ENCODE results near the gene STYXL2.

Gene STYXL2

DNA sequence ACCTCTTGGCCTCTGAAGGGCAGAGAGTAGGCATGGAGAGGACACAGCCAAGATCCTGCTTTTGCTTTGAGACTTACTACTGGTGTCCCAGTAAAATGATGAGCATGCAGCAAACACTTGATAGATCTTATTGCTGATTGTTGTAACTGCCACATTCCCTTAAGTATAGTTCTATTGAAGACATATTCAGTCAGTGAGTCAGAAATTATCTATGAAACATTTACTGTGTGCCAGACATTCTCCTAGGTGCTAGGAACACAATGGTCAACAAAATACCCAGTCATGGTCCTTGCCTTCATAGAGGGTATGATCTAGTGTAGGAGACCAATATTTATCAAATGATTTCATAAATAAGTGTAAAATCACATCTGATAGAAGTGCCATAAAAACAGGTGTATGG lies 13.6 kb downstream of the STYXL2 start:
- no peak for DNase-seq (ENCODE audit: low read depth in 2 of 2)

DNA sequence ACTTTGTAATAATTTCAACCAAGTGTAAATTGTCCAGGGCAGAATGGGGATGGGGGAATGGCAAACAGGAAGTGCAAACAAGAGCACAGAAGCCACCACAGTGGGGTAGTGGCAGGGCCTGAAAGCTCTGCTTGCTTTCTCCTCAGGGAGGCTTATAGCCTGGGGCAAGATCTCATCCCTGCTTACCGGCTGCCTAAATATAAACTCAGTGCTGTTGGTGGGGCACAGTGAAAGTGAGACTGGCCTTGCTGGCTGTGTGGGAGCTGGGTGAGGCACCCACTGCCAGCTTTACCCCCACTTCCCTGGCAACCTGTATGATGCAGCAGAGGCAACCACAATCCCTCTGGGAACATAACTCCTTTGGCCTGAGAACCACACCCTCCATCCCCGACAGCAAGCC lies 15.2 kb downstream of the STYXL2 start:
- DNase-seq (ENCODE audit: low read depth in 2 of 2), result no peak

DNA sequence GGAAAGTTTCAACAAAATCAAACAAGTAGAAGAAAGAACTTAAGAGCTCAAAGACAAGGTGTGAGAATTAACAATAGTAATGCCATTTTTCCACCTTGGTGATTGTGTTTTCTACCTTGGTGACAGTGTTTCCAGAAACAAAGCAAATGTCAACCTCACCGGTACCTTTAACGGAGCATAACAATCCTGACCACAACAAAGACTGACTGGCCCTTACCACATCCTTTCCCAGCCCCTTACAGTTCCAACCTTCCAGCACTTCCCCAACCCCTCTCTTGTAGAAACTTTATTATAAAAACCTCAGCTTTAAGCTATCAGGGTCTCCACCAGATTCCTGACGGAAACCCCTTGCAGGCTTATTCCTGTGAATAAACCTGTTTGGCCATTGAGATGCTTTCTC lies 16.7 kb downstream of the STYXL2 start:
- no peak for DNase-seq (ENCODE audit: low read depth in 2 of 2)

DNA sequence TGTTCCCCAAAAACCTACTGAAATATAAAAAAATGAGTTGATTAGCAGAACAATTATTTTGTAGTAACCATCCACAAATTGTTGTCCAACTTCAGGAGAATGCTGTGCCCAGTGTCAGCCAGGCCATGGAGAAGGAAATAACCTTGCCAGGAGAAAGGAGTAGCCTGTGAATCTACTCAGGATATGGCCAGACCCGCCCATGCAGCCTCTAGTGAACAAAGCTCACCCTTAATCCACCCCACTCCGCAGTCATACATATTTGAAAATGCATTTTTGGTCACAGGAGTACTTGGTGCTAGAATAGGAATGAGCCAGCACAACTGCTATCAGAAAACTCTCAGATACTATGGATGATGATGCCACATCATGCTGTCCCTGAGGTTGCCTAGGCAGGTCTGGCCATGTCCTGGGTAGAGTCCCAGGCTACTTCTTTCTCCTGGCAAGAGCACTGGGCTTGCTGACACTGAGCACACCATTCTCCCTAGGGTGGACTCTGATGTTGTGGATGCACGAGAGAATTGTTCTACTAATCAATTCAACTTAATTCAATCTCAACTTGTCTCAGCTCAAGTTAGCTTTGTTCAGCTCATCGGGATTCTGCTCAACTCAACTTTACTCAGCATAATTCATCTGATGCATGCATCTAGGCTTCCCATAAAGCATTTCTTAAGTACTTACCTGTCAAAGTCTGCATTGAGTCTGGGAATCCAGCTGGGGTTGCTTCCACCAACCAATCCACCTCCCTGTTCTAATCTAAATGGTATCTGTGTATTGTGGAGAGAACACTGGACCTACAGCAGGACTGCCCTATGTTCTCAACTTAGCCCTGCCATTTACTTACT lies 18.2 kb downstream of the STYXL2 start:
- no peak for DNase-seq (ENCODE audit: low read depth in 2 of 2)

DNA sequence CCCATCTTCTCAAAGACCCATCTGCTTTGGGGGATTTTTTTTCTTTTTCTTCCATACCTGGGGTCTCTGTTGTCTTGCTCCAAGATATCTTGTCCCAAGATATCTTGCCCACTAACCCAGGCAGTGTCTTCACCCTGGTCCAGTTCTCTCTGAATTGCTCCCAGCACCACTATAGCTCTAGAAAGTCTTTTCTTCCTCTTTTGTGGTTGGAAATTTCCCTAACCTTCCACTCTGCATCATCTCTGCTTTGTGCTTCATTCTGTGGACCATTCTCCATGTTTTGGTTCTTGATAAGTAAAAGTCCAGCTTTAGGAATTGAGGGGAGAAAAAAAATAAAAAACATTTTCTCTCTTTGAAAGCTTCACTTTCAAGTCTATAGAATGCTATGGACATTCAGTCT lies 20.9 kb downstream of the STYXL2 start:
- DNase-seq (ENCODE audit: low read depth in 2 of 2), result no peak

DNA sequence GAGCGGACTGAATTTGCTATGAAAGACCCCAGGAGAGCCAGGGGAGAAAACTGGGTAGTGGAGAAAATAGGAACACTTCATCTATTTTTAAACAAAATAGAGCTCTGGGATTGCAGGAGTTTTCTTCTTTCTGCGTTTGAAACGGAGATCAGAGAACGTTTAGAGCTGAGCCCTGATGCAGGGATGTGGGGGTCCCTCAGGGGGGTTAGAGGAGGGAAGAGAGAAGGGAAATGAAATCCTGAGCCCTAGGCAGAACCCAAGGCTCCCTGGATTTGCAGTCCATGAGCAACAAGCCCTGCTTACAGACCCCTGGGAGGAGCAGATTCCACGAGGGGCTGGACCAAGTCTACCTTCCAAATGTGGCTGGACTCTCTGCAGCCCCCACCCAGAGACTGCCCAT lies 21.8 kb downstream of the STYXL2 start:
- DNase-seq (ENCODE audit: low read depth in 2 of 2), result no peak

DNA sequence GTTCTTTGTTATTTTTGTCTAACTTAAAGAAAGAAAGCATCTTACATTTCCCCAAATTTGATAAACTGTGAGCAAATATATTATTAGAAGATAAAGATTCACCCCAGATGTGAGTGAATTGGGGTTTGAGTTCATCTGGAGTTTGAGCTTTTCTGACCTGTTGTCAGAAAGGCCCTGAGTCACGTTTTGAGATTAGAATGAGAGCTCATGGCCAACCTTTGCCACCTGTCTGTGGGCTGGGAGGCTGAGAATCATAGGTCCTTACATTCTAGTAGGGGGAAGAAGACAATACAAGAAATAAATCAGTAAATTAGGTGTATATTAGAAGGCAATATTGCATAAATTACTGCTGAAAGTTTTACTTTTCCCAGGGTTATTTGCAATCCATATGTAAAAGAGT lies 22.3 kb downstream of the STYXL2 start:
- DNase-seq (ENCODE audit: low read depth in 2 of 2), result no peak

DNA sequence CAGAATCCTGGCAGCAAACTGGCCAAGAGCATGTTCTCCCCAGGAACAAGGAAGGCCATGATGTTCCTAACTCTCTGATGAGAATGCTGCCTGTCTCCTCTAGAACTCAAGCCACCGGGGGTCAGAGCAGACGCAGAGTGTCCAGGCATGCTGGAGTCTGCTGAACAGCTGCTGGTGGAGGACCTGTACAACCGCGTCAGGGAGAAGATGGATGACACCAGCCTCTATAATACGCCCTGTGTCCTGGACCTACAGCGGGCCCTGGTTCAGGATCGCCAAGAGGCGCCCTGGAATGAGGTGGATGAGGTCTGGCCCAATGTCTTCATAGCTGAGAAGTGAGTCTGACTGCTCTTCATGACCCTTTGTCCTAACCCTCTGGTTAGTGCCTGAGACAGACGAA lies 23.4 kb downstream of the STYXL2 start:
- DNase-seq (ENCODE audit: low read depth in 2 of 2), result no peak

DNA sequence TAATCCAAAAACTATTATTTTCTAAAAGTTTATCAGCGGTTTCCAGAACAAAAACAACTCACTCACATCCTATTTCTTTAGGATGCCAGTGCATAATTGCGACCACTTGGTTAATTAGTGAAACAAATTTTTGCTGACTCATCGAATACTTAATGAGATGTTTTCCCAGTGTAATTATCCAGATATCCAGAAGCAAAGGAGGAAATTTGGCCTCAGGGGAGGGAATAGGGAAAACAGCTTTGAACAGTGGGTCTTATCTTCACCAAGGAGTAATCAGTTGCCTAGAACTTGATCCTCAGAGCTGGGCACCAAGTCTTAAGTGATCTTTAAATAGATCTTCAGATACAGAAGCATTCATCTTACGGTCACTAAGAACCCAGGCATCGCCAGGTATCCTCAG lies 24.3 kb downstream of the STYXL2 start:
- no peak for DNase-seq (ENCODE audit: low read depth in 2 of 2)

DNA sequence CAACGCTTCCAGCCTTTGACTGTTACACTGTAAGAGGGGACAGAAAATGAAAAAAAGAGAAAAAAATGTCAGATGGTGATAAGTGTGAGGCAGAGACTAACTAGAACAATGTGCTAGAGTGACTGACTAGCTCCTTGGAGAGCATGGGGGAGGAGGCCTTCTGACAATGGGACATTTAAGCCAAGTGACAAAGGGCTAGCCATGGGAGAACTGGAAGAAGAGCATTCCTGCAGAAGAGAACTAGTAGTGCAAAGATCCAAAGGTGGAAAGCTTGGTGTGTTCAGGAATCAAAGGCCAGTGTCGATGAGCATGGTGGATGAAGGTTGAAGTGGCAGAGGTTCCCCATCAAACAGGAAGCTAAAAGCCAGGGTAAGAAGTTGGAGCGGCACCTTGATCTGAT lies 25.8 kb downstream of the STYXL2 start:
- no peak for DNase-seq (ENCODE audit: low read depth in 2 of 2)

DNA sequence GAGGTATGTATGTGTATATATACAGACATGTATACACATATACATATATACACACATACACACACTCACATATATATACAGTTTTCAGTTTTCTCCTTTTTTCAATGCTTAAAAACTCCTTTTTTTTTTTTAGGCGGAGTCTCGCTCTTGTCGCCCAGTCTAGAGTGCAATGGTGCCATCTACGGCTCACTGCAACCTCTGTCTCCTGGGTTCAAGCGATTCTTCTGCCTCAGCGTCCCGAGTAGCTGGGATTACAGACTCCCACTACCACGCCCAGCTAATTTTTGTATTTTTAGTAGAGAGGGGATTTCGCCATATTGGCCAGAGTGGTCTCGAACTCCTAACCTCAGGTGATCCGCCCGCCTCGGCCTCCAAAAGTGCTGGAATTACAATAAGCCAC lies 27.0 kb downstream of the STYXL2 start:
- no peak for DNase-seq (ENCODE audit: low read depth in 2 of 2)

DNA sequence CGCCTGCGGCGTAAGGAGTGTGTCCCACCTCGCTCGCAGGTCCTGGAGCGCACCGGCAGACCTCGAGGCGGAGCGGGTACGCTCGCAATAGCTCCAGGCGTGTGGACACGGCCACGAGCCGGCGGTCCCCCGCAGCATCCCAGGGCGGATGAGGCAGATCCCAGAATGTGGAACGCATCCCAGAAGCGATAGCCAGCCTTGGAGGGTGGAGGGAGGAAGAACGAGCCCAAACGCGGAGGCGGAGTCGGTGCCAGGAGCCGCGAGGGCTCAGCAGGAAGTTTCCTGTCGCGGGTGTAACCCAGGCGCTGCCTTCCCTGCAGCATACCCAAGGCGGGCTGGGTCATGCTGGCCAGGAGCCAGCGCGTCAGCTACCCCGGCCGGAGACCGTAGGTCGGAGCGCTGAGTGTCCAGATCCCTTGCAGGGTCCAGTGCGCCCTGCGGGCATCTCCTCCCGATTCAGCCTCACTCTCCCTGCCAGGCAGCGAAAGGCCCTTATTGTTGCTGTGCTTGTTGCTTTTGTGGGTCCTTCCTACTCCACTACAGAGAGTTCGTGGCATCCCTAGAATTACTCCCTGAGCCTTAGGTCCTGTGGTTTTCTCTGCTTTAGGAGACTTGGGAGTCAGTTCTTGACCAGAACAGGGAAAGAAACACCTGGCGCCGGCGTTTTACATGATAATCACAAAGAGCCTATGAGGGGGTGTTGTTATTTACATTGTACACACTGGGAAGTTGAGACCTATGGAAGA lies 27.7 kb downstream of the STYXL2 start:
- no peak for DNase-seq (ENCODE audit: low read depth in 2 of 2)

DNA sequence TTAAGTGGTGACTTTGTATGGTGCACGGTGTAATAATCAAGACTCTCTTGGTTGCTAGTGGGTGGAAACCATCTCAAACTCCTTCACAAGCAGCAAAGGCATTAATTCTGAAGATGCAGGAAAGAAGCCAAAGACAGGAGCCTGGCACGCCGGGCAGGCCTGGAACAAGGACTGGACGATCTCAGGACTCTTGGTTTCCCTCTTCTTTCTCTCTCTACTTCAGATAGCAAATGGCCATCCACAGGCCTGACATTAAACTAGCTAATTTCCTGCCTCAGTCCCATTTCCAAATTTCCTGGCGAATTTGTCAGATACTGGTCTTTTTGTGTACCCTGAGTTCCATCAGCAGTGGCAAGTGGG lies 28.2 kb downstream of the STYXL2 start:
- DNase-seq (ENCODE audit: low read depth in 2 of 2), result no peak

DNA sequence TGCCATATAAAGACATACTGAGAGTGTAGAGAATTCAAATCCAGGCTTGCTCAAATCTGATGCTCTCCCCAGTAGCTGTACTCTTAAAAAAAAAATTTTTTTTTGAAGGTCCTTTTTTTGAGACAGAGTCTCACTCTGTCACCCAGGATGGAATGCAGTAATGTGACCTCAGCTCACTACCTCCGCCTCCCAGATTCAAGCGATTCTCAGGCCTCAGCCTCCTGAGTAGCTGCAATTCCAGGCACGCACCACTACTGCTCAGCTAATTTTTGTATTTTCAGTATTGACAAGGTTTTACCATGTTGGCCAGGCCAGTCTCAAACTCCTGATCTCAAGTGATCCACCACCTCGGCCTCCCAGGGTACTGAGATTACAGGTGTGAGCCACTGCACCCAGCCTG lies 28.7 kb downstream of the STYXL2 start:
- no peak for DNase-seq (ENCODE audit: low read depth in 2 of 2)

DNA sequence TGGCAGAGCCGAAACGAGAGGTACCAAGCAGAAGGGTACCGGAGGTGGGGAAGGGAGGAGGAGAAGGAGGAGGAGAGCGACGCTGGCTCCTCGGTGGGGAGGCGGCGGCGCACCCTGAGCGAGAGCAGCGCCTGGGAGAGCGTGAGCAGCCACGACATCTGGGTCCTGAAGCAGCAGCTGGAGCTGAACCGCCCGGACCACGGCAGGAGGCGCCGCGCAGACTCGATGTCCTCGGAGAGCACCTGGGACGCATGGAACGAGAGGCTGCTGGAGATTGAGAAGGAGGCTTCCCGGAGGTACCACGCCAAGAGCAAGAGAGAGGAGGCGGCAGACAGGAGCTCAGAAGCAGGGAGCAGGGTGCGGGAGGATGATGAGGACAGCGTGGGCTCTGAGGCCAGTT lies 32.4 kb downstream of the STYXL2 start:
- no peak for DNase-seq (ENCODE audit: low read depth in 2 of 2)

DNA sequence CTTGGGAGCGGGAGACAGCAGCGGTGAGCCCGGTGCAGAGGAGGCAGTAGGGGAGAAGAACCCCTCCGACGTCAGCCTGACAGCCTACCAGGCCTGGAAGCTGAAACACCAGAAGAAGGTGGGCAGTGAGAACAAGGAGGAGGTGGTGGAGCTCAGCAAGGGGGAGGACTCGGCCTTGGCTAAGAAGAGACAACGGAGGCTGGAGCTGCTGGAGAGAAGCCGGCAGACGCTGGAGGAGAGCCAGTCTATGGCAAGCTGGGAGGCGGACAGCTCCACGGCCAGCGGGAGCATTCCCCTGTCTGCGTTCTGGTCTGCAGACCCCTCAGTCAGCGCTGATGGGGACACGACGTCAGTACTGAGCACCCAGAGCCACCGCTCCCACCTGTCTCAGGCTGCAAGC lies 32.9 kb downstream of the STYXL2 start:
- no peak for DNase-seq (ENCODE audit: low read depth in 2 of 2)

DNA sequence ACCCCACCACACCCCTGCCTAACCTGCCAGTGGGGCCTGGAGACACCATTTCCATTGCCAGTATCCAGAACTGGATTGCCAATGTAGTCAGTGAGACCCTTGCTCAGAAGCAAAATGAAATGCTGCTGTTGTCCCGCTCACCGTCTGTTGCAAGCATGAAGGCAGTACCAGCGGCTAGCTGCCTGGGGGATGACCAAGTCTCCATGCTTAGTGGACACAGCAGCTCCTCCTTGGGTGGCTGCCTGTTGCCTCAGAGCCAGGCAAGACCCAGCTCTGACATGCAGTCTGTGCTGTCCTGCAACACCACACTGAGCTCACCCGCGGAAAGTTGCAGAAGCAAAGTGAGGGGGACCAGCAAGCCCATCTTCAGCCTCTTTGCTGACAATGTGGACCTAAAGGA lies 33.4 kb downstream of the STYXL2 start:
- no peak for DNase-seq (ENCODE audit: low read depth in 2 of 2)

DNA sequence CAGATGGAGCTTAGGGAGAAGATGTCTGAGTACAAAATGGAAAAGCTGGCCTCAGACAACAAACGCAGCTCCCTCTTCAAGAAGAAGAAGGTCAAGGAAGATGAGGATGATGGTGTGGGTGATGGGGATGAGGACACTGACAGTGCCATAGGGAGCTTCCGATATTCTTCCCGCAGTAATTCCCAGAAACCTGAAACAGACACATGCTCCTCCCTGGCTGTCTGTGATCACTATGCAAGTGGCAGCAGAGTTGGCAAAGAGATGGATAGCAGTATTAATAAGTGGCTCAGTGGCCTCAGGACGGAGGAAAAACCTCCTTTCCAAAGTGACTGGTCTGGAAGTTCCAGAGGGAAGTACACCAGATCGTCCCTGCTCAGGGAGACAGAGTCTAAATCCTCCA lies 33.8 kb downstream of the STYXL2 start:
- DNase-seq (ENCODE audit: low read depth in 2 of 2), result no peak

DNA sequence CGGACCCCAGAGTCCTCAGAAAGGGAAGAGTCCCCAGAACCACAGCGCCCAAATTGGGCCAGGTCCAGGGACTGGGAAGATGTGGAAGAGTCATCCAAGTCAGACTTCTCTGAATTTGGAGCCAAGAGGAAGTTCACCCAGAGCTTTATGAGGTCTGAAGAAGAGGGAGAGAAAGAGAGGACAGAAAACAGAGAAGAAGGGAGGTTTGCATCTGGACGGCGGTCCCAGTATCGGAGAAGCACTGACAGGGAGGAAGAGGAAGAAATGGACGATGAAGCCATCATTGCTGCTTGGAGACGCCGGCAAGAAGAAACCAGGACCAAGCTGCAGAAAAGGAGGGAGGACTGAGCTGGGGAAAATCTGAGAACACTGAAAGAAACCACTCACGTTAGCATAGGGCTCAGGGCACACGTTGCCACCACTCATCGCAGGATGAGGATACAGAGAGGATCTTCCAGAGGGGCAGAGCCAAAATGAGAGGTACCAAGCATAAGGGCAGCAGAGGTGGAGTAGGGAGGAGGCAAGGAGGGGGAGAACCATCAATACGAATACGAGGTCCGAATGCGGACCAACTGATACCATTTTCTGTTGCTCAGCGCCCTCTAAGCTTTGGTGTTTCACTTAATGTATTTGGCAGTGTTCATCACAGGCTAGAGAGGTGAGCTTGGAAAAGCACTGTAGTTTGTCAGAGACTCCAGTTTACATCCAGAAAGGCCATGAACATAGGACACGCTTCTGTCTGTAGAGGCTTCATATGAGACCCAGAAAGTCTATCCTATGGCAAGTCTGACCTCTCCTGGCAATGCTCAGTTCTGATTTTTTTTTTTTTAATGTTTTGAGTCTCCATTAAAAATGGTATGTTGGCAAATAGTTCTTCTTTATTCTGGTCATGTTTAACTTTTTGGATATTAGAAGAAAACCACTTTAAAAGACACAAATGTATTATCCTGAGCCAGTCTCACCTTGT lies 34.7 kb downstream of the STYXL2 start:
- DNase-seq (ENCODE audit: low read depth in 2 of 2), result no peak

DNA sequence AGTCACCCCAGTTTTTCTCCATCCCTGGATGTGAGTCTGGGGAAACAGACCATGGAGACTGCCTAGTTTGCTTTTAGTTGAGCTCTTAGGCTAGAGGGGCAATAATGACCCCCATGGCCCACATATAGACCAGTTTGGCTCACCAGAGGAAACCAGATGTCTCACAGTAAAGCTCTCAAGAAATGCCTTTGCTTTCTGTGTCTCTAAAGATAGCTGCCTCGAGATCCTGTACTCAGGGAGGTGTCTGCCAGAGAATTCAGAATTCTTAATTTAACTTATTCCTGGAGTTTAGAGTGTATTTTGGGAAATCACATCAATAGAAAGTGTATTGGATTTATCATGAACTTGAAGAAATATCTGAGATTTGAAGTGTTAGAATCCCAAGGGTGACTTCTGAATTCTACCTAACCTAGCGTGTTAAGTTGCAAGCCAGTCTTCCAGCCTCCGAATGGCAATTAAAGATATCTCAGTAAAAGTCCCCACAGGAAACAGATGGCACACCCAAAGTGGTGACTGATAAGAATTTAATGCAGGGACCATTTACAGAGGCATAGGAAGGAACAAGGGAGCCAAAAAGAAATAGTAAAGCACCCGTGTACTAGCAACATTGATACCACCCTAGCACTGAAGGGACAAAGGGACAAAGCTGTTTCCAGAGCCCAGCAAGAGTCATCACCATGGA lies 37.1 kb downstream of the STYXL2 start:
- no peak for DNase-seq (ENCODE audit: low read depth in 2 of 2)

DNA sequence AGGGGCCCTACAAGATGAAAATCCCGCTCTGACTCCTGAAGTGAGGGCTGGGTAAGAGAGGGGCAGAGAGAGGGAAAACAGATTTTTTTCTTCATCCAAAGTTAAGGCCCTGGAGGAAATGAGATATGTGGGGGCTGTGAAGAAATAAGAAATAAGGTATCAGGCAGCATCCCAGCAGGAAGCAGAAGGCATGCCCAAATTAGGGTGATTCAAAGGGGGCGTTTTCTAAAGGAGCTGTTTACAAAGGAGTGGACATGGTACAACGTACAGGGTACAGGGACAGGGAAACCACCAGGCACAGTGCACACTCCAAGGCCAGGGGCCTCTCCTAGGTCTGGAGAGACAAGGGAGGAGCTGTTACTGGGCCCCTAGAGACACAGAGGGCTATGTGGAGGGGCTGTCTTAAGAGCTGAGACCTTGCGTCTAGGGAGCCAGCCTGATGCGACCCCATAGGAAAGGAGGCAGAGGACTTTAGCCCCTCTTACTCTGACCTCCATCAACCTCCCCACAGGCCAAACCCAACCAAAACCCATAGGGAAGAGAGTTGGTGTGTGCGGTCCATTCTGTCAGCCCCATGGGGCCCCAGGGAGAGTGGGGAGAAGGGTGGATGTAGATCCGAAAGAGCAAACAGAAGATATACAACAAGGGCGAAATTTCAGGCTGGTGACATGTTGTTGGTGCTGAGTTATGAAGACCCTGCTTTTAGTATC lies 38.6 kb downstream of the STYXL2 start:
- DNase-seq (ENCODE audit: low read depth in 2 of 2), result no peak
